HG03045 (cell line): ENCODE data around the gene TCIRG1.
A peak's percentile ranks its signal among the peaks of the same experiment; 100 is the strongest.

ENCODE experiments used
- ATAC-seq: cut with Tn5 transposase; IDR thresholded peaks from one replicate; pipeline ENCODE4 v1.9.1; 2021; ENCODE audit warnings: mild to moderate bottlenecking, moderate library complexity; ENCODE audit not compliant: unreplicated experiment

The TCIRG1 gene

GRCh38 chr11:68037411-68038225 is 1.2 kb upstream of the TCIRG1 start:
- no peak for ATAC-seq

- ATAC-seq = no peak
Observed at GRCh38 chr11:68038226-68038717, 553 bp upstream of the TCIRG1 start.

GRCh38 chr11:68039526-68040086 is 781 bp downstream of the TCIRG1 start:
- no peak for ATAC-seq

GRCh38 chr11:68040101-68040956 is 1.5 kb downstream of the TCIRG1 start:
- ATAC-seq = peak; percentile 46

- no peak for ATAC-seq
Observed at GRCh38 chr11:68040957-68041591, 2.2 kb downstream of the TCIRG1 start.

GRCh38 chr11:68041617-68042218 is 2.9 kb downstream of the TCIRG1 start:
- no peak for ATAC-seq

DNA sequence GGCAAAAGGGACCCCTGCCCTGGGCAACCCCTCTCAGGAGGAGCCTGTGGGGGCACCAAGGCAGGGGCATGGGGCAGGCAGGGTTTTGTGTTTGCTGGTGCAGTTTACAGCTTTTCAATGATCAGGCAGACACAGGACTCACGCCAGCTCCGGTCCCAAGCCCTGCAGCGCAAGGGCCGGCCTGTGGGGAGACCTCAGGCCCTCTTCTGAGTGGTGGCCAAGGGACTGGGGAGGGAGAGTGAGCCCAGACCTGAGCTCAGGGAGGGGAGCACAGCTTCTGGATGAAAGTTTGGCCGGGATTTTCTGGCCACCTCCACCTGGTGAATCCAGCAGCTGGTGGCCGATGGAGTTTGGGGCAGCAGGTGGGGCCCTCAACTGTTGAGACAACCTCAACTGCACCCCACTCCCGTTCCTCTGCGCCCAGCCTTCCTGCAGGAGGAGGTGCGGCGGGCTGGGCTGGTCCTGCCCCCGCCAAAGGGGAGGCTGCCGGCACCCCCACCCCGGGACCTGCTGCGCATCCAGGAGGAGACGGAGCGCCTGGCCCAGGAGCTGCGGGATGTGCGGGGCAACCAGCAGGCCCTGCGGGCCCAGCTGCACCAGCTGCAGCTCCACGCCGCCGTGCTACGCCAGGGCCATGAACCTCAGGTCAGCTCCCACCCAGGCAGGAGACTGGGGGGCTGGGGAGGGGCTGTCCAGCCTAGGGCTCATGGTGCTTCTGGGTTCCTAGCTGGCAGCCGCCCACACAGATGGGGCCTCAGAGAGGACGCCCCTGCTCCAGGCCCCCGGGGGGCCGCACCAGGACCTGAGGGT is 3.6 kb downstream of the TCIRG1 start:
- no peak for ATAC-seq

- no peak for ATAC-seq
Observed at GRCh38 chr11:68043029-68043348, 4.2 kb downstream of the TCIRG1 start.

DNA sequence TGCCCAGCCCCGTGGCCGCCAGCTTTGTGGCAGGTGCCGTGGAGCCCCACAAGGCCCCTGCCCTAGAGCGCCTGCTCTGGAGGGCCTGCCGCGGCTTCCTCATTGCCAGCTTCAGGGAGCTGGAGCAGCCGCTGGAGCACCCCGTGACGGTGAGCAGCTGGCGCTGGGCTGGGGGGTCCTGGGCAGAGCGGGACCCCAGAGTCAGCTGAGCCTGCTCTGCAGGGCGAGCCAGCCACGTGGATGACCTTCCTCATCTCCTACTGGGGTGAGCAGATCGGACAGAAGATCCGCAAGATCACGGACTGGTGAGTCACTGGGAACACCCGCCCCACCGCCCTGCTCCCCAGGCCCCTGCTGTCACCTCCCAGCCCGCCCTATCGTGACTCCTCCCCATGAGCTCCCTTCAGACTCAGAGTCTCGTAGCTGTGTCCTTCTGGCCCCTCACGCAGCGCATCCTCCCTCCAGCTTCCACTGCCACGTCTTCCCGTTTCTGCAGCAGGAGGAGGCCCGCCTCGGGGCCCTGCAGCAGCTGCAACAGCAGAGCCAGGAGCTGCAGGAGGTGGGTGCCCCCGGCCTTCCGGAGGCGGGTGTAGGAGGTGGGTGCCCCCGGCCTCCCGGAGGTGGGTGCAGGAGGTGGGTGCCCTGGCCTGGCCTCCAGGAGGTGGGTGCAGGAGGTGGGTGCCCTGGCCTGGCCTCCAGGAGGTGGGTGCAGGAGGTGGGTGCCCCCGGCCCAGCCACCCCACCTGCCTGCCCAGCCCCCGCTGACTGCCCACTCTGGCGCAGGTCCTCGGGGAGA is 4.7 kb downstream of the TCIRG1 start:
- ATAC-seq = no peak

DNA sequence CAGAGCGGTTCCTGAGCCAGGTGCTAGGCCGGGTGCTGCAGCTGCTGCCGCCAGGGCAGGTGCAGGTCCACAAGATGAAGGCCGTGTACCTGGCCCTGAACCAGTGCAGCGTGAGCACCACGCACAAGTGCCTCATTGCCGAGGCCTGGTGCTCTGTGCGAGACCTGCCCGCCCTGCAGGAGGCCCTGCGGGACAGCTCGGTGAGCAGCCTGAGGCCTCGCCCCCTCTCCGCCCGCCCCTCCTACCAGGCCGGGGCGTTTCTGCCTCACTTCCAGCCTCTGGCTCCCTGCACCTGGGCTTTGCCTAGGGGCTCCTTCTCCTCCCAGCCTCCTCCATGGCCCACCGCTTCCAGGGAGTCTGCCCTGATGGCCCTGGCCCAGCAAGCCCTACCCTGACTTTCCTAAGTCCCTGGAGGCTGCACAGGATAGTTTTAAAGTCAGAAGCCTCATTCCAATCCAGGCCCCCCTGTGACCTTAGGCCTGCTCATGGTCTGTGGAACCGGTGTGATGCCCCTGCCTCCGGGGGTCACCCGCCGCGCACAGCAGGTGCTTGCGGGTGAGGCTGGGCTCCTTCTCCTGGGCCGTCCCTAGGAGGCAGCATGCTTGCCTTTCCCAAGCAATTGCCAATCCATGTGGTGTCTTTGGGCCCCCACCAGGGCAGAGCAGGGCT is 5.5 kb downstream of the TCIRG1 start:
- no peak for ATAC-seq

- no peak for ATAC-seq
Observed at GRCh38 chr11:68044898-68045351, 6.1 kb downstream of the TCIRG1 start.

DNA sequence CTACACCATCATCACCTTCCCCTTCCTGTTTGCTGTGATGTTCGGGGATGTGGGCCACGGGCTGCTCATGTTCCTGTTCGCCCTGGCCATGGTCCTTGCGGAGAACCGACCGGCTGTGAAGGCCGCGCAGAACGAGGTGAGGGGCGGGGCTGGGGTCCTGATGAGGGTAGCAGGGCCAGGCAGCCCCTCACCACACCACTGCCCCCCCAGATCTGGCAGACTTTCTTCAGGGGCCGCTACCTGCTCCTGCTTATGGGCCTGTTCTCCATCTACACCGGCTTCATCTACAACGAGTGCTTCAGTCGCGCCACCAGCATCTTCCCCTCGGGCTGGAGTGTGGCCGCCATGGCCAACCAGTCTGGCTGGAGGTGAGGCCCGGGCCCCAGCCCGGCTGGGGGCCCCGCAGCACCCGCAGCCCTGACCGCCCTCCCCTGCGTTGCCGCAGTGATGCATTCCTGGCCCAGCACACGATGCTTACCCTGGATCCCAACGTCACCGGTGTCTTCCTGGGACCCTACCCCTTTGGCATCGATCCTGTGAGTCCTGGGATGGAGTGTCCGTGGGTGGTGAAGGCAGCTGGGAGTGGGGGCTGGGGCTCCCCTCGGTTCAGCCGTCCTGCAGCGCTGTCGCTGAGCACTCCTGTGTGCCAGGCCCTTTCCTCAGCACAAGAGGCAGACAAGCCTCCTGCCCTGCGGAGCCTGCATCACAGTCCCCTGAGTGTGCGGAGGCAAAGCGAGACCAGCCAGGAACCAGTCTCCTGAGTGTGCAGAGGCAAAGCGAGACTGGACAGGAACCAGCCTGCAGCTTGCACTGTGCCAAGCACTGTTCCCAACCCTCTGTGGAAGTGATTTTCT is 8.8 kb downstream of the TCIRG1 start:
- ATAC-seq = no peak

DNA sequence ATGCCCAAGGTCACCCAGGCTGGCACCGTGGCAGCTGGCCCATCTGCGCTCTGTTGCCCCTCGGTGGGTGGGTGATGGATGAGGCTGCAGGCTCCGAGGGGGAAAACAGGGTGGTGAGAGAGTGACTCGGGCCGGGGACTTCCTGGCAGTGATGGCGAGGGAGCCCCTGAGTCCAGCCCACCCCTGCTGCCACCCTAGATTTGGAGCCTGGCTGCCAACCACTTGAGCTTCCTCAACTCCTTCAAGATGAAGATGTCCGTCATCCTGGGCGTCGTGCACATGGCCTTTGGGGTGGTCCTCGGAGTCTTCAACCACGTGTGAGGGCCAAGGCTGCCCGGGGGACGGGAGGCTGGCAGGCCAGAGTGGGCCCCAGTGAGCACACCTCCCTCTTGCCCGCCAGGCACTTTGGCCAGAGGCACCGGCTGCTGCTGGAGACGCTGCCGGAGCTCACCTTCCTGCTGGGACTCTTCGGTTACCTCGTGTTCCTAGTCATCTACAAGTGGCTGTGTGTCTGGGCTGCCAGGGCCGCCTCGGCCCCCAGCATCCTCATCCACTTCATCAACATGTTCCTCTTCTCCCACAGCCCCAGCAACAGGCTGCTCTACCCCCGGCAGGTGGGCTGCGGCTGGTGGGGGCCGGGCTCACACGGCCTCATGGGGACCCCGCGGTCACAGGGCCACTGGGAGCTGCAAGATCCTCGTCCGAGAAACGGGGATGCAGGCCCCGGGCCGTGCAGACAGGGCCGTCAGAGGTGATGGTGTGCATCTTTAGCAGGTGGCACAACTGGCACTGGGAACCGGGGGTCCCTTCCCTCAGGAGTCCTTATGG is 10.1 kb downstream of the TCIRG1 start:
- no peak for ATAC-seq

GRCh38 chr11:68049509-68050370 is 10.9 kb downstream of the TCIRG1 start:
- no peak for ATAC-seq

DNA sequence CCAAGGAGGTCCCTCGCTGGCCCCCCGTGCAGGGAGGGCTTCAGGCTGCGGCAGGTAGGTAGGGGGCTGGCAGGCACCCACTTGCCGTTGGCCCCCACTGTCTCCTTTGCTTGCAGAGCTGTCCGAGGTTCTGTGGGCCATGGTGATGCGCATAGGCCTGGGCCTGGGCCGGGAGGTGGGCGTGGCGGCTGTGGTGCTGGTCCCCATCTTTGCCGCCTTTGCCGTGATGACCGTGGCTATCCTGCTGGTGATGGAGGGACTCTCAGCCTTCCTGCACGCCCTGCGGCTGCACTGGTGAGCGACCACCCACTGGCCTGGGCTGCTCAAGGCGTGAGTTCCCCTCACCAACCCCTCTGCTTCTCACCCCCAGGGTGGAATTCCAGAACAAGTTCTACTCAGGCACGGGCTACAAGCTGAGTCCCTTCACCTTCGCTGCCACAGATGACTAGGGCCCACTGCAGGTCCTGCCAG is 11.6 kb downstream of the TCIRG1 start:
- no peak for ATAC-seq
